Activated T-cell treated with anti-CD3 and anti-CD28 coated beads for 1 hour (primary cell): ENCODE measurements around the gene HMGN1.

Source experiments
- DNase-seq: peaks from one replicate; pipeline ENCODE4 v3.0.0-alpha.2; 2020; ENCODE audit warnings: low read depth

HMGN1 gene

DNA sequence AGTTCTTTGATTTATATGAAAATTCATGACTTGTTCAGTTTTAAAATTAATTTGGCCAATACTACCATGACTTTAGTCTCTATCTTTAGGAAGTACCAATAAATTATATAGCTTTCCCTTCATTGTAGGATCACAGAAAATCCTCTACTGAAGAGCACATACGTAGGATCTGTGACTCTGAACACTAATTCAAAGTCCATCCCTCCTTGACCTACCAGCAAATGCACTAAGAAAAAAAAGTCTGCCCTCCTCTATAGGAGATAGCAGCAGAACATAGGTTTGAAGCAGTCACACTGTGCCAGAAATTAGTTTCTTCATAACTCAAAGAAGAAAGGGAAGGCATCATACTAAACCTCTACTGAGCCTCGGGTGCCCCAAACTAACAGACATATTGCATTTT, 52.0 kb downstream of the HMGN1 start:
- no peak for DNase-seq
